Amniotic epithelial cell (primary cell): ENCODE measurements around the gene RAPGEF5.

ENCODE experiments used
- DNase-seq: peaks from one replicate; pipeline ENCODE4 v3.0.0-alpha.2; 2010; ENCODE audit warnings: low read depth

RAPGEF5 gene

DNA sequence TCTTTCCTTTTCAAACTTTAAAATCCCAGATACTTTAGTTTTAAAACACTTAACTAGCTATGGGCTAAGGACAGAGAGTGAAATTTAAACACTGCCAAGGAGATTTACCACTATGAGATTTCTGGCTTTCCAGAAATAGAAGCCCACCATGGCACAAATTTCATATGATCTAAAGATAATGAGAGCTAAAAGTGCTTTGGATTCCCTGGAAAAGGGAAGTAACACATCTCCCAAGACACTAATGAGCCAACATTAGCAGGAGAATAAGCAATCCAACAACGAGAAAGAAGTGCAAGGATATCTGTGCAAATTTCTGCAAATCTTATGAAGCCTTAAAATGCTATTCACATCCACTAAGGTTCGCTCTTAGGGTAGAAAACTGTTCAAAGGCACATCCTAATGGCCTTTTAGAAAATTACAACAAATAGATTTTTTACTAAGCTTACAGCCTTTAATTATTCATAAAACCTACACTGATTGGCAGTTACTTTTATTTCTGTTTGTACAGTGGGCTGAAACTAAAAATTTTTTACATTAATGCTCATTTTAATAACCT, 100.3 kb downstream of the RAPGEF5 start:
- no peak for DNase-seq

DNA sequence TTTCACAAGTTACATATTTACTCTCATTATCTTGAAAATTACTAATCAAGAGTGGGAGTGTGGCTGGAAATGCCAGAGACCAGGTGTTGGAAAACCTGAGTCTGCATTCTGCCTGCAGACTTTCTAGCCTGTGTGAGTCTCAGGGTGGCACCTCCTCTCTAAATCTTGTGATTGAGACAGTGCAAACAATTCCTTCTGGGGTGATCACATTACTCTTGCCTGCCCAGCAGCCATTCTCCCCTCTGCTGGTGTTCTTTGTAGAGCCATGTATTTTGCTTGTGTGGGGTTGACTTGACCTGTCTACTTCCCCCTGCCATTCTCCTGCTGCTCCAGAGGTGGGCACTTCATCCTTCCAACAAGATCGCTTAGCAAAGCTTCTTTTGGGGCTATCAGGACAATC, 101.1 kb downstream of the RAPGEF5 start:
- DNase-seq, result no peak

DNA sequence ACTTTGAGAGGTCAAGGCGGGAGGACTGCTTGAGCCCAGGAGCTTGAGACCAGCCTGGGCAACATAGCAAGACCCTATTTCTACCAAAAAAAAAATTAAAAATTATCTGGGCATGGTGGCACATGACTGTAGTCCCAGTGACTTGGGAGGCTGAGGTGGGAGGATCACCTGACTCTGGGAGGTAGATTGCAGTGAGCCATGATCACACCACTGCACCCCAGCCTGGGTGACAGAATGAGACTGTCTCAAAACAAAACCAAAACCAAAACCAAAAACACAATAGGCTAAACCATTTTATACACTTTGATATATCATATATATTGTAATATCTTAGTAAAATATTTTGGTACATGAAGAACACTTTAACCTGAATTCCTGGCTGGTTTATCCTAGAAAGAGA, 101.6 kb downstream of the RAPGEF5 start:
- no peak for DNase-seq

DNA sequence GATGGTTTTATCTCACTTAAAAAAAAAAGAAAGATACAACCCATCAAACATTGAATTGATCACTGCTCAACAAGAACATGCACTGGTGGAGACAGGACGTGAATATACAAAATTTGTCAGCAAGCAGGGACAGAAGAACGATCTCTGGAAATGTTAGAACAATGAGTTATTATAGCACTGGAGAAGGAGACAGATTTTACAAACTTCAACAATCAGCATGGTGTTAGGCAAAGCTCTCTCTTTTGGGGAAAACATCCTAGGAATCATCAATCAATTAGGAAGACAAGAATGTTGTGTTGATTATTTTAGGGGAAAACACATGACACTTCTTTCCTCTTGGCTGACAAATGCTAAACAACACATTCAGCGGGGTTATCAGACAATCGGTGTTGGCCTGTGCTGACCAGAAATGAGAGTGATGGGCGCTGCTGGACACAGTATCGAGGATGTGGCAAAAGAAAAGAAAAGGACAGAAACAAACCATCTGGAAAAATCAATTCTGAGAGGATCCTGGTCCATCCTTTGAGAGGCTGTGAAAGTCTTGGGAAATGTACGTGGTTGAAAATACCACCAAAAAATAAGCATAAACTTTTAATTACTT, 103.9 kb downstream of the RAPGEF5 start:
- DNase-seq, result no peak

DNA sequence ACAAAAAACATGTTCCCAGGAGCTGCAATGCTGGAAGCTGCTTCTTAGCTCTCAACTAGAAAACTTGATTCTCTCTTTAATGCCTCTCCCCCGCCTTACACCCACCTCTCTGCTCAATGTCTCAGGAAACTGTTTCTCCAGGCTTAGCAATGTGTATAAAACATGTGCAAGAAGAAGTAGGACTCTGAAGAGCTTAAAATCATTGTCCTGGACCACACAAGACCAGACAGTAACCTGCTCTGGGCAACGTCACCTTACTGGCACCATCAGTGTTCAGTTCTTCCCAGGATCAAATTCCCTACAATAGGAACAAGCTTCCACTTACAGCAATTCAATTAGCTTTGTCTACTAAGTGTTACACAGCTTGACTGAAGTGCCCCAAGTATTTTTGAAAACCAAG, 104.9 kb downstream of the RAPGEF5 start:
- DNase-seq, result no peak

DNA sequence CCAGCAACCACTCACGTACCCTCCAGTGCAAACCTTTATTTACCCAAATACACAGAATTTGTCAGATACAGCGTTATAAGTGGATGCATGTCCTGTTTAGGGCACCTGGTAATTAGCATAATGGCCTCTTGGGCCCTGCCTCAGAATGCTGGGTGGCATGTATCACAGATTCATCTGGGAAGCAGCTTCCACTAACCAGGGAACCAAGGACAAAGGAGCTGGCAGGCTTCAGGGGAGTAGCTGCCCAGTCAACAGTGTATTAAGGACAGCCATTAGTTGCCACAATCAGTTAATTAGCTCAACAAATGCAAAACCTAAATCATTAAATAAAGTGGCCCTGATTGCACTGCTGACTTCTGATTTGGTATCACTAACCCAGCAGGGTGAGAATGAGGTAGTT, 105.7 kb downstream of the RAPGEF5 start:
- DNase-seq, result no peak

DNA sequence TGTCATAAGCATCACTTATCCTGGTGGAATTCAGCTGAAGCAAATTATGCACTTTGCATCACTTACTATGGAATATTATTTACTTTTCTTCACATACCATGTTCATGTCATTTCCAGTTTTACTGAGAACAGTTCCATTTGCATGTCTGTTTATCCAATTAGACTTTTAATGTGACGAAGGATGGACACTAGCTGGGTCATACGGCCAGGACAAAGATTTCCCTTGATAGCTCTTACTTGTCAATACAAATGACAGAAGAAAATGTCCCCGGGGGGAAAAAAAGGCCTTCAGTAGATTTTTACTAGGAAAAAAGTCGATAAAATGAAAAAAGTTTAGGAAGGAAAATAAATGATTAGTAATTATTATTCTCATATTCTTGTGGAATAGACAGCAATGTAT, 106.6 kb downstream of the RAPGEF5 start:
- no peak for DNase-seq

DNA sequence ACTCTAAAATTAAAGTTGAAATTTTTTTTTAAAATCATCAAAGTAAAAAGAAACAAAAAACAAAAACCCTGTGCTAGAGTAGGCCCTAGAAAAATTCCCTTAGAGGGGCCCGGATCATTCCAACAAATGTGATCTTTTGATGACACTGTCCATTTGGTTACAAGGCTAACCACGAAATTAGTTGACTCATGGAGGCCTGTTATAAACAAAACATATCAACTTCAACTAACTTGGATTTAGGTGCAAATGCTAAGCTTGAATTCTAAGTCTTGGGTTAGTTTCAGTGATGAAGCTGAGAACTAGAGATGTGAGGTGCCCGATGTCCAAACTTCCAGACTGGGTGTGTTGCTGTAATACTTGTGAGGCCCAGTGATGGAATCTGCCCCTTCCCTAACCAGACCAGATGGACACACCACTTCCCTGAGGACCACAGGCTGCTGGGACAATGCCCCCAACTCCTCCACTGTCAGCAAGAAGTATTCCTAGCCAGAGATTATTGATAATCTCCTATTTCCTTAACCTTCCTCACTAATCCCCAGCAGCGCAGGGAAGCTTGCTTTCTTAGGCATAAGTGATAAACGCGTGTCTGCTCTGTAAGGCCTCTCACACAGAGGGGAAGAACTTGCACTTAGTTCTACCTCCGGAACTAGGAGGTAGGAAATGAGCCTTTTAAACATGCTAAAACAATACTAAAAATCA, 108.7 kb downstream of the RAPGEF5 start:
- no peak for DNase-seq

DNA sequence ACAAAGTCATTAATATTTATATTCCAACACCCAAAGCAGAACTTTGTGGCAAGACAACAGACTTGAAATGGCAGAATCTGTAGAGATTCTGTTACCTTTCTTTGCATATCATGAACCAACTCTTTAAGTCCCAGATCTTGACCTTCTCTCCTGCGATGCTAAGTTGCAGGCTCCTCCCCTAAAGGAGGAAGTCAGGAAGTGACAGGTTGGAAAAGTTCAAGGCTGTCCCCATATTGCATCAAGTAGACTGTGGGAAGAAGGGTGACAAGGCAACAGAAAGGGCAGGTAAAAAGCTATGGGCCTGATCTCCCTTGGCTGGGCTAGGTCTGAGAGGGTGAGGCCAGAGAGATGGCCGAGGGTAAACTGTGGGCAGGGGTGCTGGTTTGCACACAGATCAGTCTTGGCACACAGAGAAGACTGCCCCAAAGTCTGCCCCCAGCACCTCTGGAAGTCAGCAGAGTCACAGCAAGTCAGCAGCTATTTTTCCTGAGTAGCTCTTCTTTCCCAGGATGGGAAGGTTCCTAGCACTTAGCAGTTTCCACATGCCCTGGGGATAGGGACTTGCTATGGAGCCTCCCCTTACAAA, 115.1 kb downstream of the RAPGEF5 start:
- no peak for DNase-seq

DNA sequence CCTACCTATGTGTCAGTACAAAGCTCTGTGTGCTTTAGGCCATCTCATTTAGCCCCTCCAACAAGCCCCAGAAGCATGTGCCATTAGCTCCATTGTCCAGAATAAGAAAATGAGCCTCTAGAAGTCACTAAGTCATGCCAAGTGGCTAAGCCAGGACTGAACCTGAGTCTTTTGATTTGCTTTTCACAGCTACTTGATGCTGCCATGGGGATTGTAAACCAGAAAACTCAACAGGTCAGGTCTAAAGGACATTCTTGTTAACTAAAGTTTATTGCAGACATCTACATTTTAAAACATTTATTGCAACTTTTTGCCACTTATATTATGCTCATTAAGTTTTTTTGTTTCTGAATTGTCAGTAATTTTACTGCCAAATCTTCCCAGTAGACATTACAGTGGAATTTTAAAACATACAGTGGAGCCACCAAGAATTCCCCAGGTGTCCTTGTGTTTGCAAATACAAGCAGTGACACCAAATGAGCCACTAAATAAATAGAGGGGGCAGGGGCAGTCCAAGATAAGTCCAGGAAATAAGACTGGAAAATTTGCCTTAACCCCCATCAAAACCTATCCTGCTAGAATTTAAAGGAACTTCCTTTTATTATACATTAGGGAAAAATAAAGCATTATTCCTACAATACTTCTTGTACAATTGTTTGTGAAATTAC, 115.9 kb downstream of the RAPGEF5 start:
- no peak for DNase-seq

DNA sequence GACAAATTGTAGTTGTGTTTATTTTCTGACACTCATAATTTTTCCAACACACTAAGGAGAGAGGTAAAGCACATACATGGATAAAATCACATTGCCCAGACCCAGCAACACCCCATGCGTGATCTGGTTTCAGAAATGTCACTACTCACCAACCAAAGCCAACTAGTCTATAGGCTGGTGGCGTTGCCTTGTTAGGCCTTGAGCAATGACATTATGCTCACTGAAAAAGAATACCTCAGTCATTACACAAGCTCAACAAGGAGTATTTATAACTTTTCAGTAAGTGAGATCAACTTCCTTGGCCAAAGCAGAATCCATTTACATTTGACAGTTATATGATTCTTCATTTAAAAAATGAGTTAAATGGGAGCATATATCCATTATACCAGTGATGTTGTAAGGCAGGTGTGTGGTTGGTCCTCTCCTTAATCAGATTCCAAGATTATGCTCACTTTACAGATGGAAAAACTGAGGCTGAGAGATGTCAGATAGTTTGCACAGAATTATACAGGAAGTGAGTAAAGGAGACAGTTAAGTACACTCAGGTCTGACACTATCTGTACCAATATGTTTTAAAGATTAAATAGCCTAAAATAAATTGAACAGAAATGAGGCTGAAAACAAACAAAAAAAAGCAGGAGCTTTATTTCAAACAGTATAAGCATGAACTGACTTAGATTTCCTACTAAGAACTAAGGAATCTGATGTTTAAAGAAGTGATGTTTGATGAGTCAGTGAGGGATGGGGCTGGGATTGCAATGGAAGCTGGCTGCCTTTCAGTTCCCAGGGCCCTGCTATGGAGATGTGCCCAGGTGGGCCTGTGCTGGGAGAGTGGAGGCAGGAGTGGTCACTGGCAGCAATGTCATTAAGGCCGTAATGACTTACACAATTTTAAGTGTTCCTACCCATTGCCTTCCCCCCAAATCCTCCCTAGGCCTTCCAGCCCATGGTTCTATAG, 118.3 kb downstream of the RAPGEF5 start:
- DNase-seq, result no peak

DNA sequence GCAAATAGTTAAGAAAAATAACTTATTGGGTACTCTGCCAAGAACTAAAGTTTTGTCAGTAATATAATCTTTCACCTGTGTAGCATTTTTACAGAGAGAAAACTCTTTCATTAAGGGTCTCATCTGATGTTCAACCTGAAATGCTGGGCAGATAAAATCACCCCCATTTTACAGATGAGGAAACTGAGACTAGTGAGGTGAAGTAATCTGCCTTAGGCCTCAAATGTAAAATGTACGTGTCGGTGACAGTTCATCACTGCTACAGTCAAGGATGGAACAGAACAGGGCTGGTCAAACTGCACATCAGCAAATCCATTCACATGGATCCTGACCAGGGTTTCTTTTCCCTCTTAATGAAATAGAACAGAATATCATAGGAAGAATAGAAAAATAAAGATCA, 121.8 kb downstream of the RAPGEF5 start:
- no peak for DNase-seq

DNA sequence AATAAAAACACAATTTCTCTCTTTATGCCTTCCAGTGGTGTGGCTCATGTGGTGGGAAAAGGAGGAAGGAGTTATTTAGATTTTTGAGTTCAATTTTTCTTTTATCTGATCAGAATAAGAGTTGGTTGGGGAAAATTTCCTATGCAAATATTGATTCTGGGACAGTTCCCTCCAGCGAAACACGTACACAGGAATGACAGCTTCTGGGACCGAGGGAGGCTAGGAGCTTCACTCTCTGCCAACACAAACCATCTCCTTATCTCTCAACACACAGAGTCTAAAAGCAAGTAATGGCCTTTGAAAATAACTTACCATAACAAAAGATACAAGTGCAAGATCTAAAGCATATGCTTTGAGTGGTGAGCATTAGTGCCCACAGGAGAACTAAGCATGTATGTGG, 122.7 kb downstream of the RAPGEF5 start:
- no peak for DNase-seq

DNA sequence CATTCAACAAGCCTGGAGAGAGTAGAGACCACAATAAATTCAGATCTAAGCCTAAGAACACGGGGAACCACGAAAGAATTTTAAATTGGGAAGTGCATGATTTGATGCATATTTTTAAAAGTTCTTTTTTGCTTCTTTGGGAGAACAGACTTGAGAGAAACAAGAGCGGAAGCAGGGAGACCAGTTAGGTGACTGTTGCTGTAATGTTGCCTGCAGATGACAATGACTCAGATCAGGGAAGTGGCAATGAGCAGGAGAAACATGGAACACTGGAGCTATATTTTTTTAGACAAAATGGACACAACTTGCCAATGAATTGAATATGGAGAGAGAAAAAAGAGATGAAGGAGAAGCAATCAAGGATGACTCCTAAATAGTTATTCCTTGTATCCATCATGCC, 125.1 kb downstream of the RAPGEF5 start:
- no peak for DNase-seq

DNA sequence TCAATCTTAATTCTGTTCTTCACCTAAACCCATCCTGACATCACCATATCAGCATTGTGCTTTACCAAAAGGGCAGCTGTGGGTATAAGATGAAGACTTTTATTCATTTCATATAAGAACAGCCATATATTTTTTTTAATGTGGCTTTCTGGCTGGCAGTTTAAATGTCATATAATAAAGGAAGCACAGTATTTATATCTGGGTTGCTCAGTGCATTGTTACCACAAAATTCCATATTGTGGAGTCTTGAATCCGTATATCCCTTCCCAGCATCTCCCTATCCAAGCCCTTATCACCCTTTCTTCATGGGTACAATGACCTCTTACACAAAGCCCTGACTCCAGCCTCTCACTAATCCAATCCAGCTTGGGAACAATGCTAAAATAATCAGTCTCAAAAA, 125.8 kb downstream of the RAPGEF5 start:
- DNase-seq, result no peak

DNA sequence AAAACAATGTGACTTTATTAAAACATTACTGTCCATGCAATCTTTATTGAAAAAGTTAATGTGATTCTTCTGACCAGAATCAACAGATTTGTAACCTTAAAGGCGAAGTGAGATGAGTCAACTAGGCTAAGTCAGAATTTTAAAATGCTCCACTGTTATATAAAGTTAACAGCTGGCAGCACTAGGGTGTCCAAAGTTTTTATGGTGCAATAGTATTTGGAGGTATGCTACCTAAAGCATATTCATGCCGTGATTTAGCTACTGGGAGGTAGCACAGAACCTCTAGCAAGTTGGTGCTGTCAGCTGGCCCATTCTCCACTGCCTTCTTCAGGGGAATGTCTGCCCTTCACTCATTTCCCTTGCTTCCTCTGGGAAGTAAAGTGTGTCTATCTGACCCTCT, 126.7 kb downstream of the RAPGEF5 start:
- DNase-seq, result no peak

DNA sequence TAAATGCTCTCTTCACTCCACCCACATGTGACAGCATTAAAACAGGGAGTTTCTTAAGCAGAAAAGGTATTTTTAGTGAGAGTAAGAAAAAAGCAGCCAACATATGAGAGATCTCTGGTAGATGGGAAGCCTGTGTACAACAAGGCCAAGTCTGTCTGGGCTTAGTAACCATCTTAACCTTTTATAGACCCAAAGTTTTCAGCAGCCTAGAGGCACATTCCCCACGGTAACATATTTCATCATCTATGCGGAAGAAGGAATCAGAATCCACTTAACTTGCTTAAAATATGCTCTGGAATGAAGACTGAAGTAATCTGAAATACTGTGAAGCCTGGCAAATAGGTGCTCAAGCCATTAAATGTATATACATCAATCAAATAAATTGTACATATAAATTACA, 127.8 kb downstream of the RAPGEF5 start:
- no peak for DNase-seq

DNA sequence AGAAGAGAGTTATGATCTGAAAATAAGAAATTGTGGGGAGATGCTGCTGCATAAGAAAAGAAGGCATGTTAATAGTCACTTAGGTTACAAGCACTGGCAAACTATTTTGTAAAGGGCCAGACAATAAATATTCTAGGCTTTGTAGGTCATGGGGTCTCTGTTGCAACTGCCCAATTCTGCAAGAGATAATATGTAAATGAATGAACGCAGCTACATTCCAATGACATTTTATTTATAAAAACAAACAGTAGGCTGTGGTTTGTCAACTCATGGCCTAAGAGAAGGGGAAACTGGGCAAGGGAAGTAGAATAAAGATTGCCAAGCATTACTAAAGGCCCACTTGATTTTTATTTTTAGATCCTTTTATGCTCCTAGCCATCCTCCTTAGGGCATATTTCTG, 133.1 kb downstream of the RAPGEF5 start:
- no peak for DNase-seq

DNA sequence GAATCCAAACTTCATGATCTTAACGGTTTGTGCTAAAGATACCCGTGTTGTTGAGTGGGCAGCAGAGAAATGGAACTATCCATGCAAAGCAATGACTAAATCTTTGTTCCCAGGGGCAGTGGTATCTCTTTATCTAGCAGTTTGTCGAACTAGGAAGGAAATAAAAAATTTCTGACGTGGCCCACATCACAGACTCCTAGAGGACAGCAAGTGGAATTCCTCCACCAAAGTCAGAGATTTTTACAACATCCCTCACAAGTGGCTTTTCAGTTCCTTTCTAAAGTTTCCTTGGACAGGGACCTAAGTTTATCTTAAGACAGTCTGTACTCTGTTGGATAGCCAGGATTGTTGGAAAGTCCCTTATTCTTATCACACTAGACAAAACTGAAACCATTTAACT, 136.0 kb downstream of the RAPGEF5 start:
- DNase-seq, result no peak

DNA sequence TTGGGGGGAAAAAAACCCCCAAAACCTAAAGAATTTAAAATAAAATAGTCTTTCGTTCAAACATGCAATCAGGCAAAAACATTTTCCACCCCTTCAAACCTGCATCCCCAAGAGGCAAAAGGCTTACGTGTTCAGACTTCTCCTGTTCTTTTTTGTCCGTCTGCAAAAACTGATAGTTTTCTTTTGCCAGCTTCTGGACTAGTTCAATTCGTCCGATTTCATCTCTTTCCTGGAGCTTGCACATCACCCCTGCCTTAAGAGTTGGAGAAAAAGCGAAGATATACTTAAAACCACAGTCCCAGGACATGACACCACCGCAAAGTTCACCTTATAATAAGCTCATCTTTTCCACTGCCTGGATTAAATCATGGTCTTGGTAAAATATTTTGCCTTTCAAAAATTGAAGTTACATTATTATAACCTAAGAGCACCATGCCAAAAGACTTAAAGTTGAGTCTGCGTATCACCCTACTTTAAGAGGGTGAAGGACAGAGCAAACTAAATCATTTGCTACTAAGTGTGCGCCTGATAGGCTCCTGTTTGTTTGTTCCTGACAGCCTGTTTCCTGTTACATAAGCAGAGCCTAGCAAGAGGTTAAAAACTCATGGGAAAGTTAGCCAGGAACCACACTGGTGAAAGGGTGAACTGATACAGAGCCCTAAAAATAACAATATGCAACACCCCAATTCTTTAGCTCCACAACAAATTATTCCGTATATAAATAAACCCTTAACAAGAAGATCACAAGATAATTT, 137.0 kb downstream of the RAPGEF5 start:
- DNase-seq, result no peak

DNA sequence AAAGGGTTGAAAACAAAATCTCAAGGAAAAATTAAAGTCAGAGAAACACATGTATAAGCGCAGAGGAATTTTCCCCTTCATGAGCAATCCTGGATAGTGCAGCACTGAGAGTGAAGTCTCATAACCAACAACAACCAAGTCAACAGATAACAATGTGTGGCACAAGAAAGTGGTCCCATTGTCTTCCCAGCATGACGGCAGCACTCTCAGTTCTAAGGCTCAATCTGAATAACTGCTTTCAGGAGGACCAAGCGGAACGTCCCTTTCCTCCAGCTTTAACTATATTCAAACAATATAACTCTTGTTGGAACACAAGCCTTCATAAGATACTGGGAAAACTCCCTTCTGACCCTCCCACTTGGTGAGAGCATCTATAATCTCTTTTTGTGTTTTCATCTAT, 137.9 kb downstream of the RAPGEF5 start:
- no peak for DNase-seq
